Stomach (tissue), 4 donors: ENCODE results near the gene CNOT9.

Experiments
- EP300 ChIP-seq: sonication (generic); formaldehyde crosslinking; IDR thresholded peaks from one replicate; pipeline ENCODE4 v1.6.1; 2017; ENCODE audit warnings: antibody characterized with exemption
- POLR2AphosphoS5 ChIP-seq, 3 donors: sonication (generic); formaldehyde crosslinking; IDR thresholded peaks; one replicate each; pipeline ENCODE4 v1.6.1; 2016; ENCODE audit warnings: antibody characterized with exemption in 3 of 3
- TF ChIP-seq, protein P1 (sequence below), 7 experiments: fragments of 450-650 bp in 4 of 7; fragments of 200-600 bp in 3 of 7; sonication (generic) in 3 of 7; IDR thresholded peaks; one replicate each; pipeline ENCODE4 v1.5.1; 2016 to 2019; ENCODE audit warnings: antibody characterized with exemption in 7 of 7, control low read depth in 2 of 7, mild to moderate bottlenecking in 1 of 7

DNA sequence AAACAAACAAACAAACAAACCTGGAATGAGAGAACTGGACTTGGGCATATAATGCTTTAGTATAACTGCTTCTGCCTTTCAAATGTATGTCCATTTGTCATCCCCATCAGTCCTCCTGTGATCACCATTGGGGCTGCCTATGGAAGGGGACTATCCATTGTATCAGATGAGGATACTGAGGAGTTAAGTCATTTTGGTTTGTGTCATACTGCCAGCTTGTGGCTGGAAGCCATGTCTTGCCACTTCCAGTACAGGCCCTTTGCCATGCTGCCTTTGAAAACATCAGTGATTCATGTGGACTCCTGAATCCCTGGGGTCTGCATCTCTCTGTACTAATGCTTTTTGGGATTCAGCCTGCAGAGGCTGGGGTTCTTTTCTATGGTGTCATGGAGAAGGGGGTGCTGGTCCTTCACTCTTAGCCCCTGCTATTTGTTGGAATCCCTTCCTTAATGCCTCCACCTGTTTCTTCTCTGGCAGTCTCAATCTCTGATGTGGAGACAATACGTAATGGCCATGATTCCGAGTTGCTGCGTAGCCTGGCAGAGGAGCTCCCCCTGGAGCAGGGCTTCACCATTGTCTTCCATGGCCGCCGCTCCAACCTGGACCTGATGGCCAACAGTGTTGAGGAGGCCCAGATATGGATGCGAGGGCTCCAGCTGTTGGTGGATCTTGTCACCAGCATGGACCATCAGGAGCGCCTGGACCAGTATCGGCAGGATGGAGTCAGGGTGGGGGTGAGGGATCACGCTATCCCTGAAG, 49.6 kb downstream of the CNOT9 start:
- TF ChIP-seq, protein P1, sequence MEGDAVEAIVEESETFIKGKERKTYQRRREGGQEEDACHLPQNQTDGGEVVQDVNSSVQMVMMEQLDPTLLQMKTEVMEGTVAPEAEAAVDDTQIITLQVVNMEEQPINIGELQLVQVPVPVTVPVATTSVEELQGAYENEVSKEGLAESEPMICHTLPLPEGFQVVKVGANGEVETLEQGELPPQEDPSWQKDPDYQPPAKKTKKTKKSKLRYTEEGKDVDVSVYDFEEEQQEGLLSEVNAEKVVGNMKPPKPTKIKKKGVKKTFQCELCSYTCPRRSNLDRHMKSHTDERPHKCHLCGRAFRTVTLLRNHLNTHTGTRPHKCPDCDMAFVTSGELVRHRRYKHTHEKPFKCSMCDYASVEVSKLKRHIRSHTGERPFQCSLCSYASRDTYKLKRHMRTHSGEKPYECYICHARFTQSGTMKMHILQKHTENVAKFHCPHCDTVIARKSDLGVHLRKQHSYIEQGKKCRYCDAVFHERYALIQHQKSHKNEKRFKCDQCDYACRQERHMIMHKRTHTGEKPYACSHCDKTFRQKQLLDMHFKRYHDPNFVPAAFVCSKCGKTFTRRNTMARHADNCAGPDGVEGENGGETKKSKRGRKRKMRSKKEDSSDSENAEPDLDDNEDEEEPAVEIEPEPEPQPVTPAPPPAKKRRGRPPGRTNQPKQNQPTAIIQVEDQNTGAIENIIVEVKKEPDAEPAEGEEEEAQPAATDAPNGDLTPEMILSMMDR (IDR thresholded peaks at IDR 0.05): no peak
- TF ChIP-seq POLR2AphosphoS5 (IDR thresholded peaks at IDR 0.05) (no peak), EP300 (no peak)
